ENCODE data around the gene C2CD2. TPM values are rescaled to one million over a fixed set of nuclear protein-coding genes. Genes with fewer than 3 reads are reported as not detected.

Gene C2CD2
- polyA plus RNA-seq, 1 of the 3 experiments (the other 2 are of a cell fraction): 9.7 TPM

DNA sequence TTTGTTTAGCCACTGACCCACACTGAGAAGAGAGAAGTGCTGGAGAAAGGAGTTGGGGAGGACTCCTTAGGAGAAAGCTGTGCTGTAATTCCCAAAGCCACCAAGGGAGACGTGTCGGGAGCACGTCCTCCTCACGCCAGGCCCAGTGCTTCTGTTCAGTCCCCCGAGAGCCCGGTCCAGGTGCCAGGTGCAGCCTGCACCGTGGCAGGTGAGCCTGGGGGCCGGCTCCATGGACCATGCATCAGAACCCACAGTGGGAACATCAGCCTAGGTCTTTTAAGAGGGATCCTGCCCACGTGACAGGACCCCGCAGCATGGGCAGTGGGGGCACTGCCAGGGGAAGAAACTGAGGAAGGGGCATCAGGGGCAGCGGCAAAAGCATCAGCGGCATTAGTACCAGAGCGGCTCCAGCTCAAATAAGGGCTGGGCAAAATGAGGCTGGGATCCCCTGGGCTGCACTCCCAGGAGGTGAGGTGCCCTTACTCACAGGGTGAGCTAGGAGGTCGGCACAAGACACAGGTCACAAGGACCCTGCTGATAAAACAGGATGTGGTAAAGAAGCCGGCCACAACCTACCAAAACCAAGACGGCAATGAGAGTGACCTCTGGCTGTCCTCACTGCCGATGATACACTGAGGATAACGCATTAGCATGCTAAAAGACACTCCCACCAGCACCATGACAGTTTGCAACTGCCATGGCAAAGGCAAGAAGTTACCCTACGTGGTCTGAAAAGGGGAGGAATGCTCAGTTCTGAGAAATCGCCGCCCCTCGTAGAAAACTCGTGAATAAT, 50.1 kb downstream of the C2CD2 start (continued):
- TF ChIP-seq, protein P1, sequence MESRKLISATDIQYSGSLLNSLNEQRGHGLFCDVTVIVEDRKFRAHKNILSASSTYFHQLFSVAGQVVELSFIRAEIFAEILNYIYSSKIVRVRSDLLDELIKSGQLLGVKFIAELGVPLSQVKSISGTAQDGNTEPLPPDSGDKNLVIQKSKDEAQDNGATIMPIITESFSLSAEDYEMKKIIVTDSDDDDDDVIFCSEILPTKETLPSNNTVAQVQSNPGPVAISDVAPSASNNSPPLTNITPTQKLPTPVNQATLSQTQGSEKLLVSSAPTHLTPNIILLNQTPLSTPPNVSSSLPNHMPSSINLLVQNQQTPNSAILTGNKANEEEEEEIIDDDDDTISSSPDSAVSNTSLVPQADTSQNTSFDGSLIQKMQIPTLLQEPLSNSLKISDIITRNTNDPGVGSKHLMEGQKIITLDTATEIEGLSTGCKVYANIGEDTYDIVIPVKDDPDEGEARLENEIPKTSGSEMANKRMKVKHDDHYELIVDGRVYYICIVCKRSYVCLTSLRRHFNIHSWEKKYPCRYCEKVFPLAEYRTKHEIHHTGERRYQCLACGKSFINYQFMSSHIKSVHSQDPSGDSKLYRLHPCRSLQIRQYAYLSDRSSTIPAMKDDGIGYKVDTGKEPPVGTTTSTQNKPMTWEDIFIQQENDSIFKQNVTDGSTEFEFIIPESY (IDR thresholded peaks at IDR 0.05; ENCODE audit: borderline replicate concordance, low read depth): no peak
- no peak for TF ChIP-seq NRF1 (IDR thresholded peaks at IDR 0.05; ENCODE audit: low read depth, low read length)
- TF ChIP-seq, protein P2, sequence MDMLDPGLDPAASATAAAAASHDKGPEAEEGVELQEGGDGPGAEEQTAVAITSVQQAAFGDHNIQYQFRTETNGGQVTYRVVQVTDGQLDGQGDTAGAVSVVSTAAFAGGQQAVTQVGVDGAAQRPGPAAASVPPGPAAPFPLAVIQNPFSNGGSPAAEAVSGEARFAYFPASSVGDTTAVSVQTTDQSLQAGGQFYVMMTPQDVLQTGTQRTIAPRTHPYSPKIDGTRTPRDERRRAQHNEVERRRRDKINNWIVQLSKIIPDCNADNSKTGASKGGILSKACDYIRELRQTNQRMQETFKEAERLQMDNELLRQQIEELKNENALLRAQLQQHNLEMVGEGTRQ (IDR thresholded peaks at IDR 0.05; ENCODE audit: borderline replicate concordance, low read depth, low read length): no peak
- TF ChIP-seq EZH2phosphoT487 (IDR thresholded peaks at IDR 0.05; ENCODE audit: borderline replicate concordance, low read depth): no peak

DNA sequence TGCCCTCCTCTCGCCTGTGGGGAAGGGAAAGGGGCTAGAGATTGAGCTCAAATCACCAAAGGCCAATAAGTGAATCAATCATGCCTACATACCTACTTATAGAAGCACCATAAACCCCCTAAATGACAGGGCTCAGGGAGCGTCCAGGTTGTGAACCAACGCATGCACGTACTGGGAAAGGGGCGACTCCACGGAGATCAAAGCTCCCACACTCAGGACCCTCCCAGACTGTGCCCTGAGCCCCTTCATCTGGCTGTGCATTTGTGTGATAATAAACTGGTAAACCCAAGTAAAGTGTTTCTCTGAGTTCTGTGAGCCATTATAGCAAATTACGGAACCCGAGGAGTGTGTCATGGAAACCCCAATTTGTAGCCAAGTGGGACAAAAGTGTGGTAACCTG, 50.9 kb downstream of the C2CD2 start:
- no peak overlapping the region for H3K4me2 ChIP-seq
- no peaks in the 10 kb centered on the region for H3K9me2 ChIP-seq
- no peak overlapping the region for H3K4me3 ChIP-seq (ENCODE audit: low read depth in 2 of 2, low read length in 1 of 2)
- no peaks in the 10 kb centered on the region for H3K9me3 ChIP-seq
- ChIA-PET CTCF (interaction anchor here (1.0 kb wide), 1 partner anchor 214 kb away, joined by 5 read pairs; no protein-coding TSS in a partner anchor), POLR2A (interaction anchor here (2.0 kb wide), 1 partner anchor 23 kb away, joined by 4 read pairs; the partner anchor contains the start of gene PRDM15)
- DNase-seq: no peak
- no peak overlapping the region for H3K27ac ChIP-seq (ENCODE audit: low read depth in 2 of 2, low read length in 1 of 2)
- no peaks in the 10 kb centered on the region for H3F3A ChIP-seq (replicated peaks; ENCODE audit: insufficient read depth)
- H3K27me3 ChIP-seq (ENCODE audit: insufficient read depth): no peaks in the 10 kb centered on the region
- H3K36me3 ChIP-seq (replicated peaks in 1 of 2; ENCODE audit: control insufficient read depth in 1 of 2, insufficient read depth in 2 of 2, low read length in 1 of 2): peaks cover 4 to 47% of the 10 kb centered on the region in 2 experiments
- no peaks in the 10 kb centered on the region for H3K4me1 ChIP-seq (ENCODE audit: control insufficient read depth in 1 of 2, insufficient read depth in 2 of 2, low read depth in 1 of 2, low read length in 1 of 2)
- WGBS (ENCODE audit: low lambda C conversion rate): 98% methylated on average over 6 of the region's 8 CpGs
- no peaks in the 10 kb centered on the region for H4K20me1 ChIP-seq (ENCODE audit: insufficient read depth)
- no peak overlapping the region for H2AFZ ChIP-seq (ENCODE audit: low read depth)
- TF ChIP-seq YY1 (IDR thresholded peaks at IDR 0.05; ENCODE audit: low read depth) (no peak), RAD21 (IDR thresholded peaks at IDR 0.05; ENCODE audit: low read length) (no peak), POLR2AphosphoS5 (IDR thresholded peaks at IDR 0.05; ENCODE audit: low read depth, low read length) (no peak), ELF1 (IDR thresholded peaks at IDR 0.05) (no peak), FOXM1 (IDR thresholded peaks at IDR 0.05; ENCODE audit: low read depth) (no peak), NRF1 (IDR thresholded peaks at IDR 0.05; ENCODE audit: low read depth, low read length) (no peak), TEAD4 (IDR thresholded peaks at IDR 0.05; ENCODE audit: borderline replicate concordance, insufficient read depth) (no peak), RCOR1 (IDR thresholded peaks at IDR 0.05; ENCODE audit: low read length) (no peak), SMC3 (IDR thresholded peaks at IDR 0.05; ENCODE audit: low read depth, low read length) (no peak), FOSL2 (IDR thresholded peaks at IDR 0.05; ENCODE audit: borderline replicate concordance, low read depth) (no peak)
- TF ChIP-seq, protein P3, sequence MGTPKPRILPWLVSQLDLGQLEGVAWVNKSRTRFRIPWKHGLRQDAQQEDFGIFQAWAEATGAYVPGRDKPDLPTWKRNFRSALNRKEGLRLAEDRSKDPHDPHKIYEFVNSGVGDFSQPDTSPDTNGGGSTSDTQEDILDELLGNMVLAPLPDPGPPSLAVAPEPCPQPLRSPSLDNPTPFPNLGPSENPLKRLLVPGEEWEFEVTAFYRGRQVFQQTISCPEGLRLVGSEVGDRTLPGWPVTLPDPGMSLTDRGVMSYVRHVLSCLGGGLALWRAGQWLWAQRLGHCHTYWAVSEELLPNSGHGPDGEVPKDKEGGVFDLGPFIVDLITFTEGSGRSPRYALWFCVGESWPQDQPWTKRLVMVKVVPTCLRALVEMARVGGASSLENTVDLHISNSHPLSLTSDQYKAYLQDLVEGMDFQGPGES (IDR thresholded peaks at IDR 0.05; ENCODE audit: low read depth, low read length): no peak
- TF ChIP-seq, protein P1 (IDR thresholded peaks at IDR 0.05; ENCODE audit: borderline replicate concordance, low read depth): no peak
- TF ChIP-seq, protein P4, sequence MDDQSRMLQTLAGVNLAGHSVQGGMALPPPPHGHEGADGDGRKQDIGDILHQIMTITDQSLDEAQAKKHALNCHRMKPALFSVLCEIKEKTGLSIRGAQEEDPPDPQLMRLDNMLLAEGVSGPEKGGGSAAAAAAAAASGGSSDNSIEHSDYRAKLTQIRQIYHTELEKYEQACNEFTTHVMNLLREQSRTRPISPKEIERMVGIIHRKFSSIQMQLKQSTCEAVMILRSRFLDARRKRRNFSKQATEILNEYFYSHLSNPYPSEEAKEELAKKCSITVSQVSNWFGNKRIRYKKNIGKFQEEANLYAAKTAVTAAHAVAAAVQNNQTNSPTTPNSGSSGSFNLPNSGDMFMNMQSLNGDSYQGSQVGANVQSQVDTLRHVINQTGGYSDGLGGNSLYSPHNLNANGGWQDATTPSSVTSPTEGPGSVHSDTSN (IDR thresholded peaks at IDR 0.05): no peak
- H3K79me2 ChIP-seq (ENCODE audit: insufficient read depth): no peaks in the 10 kb centered on the region
- H3K9ac ChIP-seq: no peak overlapping the region
